NT2/D1 (cell line): Measurements from ENCODE around the gene UNC45B.

Experiments used
- YY1 ChIP-seq: IDR thresholded peaks from 2 replicates; pipeline ENCODE4 v1.6.1; 2011; ENCODE audit not compliant: insufficient read length, insufficient read depth
- ZNF274 ChIP-seq: IDR thresholded peaks from 2 replicates; pipeline ENCODE4 v1.6.1; 2011; ENCODE audit warnings: mild to moderate bottlenecking, low read depth, low read length

- TF ChIP-seq ZNF274 (no peak), YY1 (no peak)
These were observed 2.3 kb downstream of the UNC45B start for GRCh38 chr17:35149941-35150340.
